Eye (tissue), 1 donor: ENCODE data around the gene NLK.
"Not testable (repeated sequence)": the region's sequence is repeated elsewhere in the genome, so short reads cannot be mapped to it uniquely, and the experiment has no call there.

ENCODE experiments used
- DNase-seq: peaks from one replicate; pipeline ENCODE4 v3.0.0-alpha.2; 2015

The NLK gene

DNA sequence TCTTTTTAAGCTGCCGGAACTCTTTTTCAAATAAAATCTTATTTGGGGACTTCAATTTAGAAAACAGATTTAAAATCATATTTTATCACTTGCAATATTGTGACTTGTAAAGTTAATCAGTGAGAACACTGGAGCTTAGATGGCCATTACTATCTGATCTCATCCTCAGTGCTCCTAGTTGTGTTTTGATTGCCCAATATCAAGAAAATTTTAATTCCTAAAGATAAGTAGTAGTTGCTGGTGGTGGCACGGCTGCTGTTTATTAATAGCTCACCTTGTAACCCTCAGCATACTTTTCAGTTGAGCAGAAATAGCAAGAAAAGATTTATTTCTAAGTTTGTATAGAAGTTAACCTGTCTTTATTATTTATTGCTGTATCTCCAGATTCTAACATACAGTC is 124.0 kb downstream of the NLK start:
- DNase-seq: no peak

DNA sequence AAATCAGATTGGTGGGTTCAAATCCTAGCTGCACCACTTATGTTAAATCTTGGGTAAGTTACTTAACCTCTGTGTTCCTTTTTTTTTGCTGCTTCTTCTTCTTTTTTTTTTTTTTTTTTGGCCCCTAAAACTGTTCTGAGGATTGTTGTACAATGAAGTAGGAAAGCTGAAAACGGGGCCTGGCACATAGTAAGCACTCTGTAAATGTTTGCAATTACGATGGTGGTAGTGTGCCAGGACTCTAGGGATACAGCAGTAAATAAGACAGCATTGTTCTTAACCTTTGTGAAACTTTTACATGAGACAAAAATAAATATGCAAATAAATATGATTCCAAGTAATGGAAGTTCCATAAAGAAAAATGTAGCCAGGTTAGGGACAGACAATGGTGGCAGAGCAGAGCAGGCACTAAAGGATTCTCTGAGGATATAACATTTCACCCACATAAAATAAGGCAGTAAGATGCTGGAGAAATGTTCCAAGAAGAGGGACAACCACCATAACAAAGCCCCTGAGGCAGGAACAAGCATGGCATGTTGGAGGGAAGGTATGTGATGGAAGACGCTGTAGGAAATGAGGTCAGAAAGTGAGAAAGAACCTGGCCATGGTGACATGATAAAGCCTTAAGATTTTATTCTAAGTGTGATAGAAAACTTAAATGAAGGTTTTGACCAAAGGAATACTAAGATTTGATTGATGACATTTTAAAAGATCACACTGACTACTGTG is 127.3 kb downstream of the NLK start:
- no peak for DNase-seq

DNA sequence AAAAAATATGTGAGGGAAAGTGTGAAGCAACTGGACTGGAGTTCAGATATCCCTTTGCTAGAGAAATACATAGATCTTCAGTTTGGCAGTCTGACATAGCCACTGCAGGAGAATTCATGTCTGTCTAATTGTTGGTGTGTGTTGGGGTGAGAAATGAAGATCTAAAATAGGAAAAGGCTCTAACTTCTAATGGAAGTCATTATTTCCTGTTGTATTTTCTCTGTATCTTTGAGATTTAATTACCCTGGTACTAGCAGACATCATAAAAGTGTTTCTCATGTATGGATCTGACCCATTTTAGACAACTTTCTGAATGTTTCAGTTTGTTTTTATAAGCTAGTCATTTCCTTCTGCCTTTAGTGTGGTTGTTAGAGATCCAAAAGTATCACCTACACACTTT is 128.3 kb downstream of the NLK start:
- no peak for DNase-seq

DNA sequence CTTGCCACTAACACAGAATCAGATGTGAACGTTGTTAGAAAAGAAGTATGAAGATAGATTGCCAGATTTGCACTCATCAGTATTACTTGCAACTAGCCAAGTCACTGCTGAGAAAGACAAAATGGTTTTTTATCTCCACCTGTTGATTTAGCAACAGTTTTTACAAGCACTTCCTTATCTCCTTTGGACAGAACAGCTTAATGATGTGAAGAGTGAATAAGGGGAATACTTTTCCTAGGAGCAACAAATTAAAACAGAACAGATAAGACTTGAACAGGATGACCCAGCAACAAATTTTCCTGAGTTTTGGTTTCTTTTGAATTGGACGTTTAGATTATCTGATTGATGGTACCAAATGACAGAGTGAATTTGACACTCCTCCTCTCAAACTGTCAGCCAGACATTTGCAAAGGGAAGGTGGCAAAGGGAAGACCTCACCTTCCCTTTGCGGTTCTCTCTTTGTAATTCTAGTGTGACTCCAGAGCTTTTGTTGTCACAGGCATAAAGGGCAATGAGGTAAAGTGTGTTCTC is 130.6 kb downstream of the NLK start:
- DNase-seq: no peak

DNA sequence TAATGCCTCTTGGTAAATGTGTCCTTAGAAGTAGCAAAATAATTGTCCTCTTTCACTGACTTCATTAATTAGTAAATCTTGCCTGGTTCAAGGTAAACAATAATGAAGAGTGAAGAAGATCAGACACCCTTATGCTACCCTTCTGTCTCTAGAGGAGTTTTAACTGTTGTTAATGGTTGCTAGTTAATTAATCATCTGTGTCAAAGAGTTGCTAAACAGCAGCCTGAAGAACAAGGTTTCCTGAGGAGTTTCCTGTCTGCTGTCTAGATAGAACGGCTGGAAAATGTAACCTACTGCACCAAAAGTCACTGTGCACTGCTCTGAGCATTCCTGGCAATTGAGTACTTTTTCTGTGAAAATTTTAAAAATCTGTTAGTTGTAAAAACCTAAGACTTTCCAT is 131.3 kb downstream of the NLK start:
- no peak for DNase-seq

DNA sequence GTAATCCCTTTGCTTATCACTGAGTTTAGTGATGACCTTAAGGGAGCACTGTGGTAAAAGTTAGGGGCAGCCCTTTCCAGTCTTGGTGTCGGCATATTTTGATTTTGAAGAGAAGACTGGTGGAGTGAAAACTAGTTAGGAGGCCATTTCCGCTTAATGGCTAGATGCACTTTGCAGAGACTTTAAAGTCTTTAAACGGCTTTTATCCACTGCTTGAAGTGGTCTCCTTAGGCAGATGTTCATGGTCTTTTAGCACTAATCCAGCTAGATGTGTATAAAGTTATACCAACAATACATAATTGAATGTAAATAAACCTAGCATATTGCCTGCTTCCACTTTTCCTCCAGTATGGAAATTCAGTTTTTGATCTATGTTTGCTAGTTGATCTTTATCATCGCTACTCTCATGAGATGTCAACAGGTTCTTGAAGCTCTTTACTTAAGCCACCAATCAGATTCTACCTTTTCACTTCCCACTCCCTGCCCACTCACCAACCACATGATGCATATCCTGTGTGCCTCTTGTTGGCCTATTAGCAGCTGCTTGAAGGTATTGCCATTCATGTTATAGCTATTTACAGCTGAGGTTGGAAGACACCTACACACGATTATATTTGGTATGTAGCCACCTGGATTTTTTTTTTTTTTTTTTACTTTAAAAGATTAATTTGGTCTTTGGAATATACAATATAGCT is 132.0 kb downstream of the NLK start:
- no peak for DNase-seq

DNA sequence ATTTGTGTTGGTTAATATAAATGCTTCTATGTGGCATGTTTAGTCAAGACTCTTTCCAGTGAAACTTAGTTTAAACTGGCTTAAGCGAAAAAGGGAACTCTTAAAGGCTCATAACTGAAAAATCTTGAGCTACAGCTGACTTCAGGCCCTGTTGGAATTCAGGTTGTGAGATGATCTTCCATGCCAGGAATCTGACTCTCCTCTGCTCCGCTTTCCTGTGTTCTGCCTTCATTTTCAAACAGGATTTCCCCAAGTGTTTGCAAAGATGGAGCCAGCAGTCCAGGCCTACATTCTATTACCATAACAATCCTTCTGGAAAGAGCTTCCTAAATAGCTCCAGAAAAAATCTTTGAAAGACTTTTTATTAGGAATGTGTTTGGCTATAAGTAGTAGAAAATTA is 134.9 kb downstream of the NLK start:
- no peak for DNase-seq

DNA sequence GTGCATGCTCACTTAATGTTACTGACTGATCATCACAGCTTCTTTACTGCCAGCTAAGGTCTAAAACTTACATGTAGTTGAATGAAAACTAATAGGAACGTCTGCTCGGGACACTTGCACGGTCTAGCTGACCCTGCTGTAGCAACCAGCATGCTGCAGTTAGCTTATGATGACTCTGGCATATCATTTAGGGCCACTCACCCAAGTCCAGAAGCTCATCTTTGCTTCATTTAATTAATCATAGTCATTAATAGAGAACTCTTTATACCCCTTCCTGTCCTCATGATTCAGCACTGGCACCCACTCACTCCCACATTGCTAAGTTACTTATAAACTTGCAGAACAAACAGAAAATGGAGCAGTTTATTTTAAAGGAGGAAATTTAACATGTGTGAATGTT is 136.3 kb downstream of the NLK start:
- no peak for DNase-seq

DNA sequence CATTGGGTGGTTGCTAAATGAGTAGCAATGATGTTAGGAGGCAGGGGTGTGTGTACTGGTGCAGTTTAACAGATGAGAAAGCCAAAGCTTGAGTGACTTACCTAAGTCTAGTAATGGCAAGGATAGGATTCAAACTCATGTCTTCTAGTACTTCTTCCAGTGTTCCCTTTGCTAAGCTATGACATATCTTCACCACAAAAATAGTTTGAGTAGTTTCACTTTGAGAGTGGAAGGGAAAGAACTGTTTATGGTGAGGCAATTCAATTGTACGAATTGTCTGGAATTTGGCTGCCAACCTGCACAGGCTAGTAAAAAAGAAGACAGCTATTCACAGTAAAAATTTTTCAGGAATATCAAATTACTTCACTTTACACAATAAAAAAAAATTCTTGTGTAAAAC is 138.0 kb downstream of the NLK start:
- DNase-seq: no peak

DNA sequence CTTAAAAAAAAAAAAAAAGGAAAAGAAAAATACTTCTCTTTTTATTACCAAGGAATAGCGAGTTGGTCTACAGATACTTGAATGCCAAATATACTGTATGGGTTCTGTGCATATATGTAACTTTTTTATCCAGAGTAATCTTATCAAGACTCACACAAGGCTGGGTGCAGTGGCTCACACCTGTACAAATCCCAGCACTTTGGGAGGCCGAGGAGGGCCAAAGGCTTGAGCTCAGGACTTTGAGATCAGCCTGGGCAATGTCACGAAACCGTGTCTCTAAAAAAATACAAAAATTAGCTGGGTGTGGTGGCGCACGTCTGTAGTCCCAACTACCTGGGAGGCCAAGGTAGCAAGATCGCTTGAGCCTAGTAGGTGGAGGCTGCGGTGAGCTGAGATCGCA is 139.1 kb downstream of the NLK start:
- DNase-seq: no peak

DNA sequence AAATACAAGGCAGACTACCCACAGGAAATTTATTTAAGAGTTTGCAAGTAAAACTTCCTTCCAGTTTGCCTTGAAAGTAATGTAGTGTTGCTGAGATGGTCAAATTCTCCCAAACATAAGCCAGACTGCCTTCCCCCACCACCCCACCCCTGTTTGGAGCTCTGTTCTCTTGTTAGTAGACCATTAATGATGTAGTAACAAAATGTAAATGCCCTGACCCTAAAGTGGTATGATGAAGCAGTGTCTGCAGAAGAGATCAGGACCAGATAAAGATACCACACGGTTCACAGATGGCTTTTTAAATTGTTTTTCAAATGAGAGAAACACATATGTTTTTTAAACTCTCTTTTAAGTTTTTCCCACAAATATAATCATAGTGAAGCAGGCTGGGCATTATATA is 140.1 kb downstream of the NLK start:
- no peak for DNase-seq

DNA sequence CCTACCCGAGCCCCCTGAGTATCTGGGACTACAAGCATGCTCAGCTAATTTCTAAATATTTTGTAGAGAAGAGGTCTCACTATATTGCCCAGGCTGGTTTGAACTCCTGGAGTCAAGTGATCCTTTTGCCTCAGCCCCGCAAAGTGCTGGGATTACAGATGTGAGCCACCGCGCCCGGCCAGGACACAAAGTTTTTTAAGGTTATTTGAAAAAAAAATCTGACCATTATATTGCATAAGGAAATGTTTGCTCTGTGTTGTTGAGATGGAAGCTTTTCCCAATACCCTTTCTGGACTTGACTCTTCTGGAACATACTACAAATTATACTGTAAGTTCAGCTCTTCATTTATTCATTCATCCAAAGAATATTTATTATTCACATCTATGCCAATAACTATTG is 143.2 kb downstream of the NLK start:
- DNase-seq: no peak

DNA sequence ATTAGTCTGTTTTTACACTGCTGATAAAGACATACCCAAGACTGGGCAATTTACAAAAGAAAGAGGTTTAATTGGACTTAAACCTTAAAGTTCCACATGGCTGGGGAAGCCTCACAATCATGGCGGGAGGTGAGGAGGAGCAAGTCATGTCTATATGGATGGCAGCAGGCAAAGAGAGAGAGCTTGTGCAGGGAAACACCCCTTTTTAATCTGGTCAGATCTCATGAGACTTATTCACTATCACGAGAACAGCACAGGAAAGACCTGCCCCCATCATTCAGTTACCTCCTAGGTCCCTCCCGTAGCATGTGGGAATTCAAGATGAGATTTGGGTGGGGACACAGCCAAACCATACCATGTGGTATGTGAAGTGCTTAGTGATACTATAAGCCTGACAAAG is 144.0 kb downstream of the NLK start:
- not testable (repeated sequence) for DNase-seq

DNA sequence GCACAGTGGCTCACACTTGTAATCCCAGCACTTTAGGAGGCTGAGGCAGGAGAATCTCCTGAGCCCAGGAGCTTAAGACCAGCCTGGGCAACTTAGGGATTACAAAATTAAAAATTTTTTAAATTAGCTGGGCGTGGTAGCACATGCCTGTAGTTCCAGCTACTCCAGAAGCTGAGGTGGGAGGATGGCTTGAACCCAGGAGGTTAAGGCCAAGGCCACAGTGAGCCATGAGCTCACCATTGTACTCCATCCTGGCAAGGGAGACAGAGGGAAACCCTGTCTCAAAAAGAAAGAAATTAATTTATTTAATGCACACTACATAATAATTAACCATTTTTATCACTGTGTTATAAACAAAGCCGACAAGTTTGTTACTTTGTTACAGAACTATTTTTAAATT is 145.5 kb downstream of the NLK start:
- DNase-seq: no peak

DNA sequence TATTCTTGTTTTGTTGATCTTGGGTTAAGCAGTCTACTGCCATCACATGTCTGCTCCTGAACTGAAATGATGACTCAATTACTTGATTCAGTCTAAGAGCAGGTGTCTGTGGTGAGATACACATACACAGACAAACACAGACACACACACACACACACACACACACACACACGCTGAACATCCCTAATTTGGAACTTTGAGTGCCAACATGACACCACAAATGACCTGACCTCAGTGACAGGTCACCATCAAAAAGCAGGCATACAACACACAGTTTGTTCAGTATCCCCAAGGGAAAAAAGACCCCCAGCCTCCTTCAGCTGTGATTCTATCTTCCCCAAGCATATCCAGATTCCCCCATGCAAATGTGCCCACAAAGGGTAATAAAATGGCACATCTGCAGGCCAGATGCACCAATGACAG is 146.4 kb downstream of the NLK start:
- DNase-seq: no peak

DNA sequence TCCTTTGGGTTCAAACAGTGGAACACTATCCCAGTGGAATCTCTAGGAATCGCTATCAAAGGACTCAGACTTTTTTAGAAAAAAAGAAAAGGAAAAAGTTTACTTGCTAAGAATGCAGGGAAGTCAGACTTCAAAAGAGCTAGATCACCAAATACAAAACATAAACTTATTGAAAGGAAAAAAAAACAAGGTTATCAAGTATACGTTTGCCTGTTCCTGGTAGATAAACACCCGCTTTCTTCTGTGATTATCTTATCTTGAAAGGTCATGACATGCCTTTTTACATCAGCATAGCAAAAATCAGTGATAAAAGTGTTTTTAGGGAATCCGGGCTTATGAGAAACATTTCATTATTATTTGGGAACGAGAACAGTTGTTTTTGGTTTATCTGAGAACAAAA is 147.2 kb downstream of the NLK start:
- DNase-seq: no peak

DNA sequence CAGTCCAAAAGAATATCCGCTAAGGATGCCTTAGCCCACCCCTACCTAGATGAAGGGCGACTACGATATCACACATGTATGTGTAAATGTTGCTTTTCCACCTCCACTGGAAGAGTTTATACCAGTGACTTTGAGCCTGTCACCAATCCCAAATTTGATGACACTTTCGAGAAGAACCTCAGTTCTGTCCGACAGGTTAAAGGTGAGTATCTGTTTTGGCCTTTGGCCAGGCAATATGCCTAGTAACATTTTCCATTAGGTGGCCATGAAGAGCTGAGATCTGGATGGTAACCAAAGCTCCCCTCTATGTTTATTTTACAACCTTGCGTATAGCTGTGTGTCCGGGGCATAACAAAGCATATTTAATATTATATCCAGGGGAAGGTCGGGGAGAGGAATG is 148.5 kb downstream of the NLK start:
- no peak for DNase-seq

DNA sequence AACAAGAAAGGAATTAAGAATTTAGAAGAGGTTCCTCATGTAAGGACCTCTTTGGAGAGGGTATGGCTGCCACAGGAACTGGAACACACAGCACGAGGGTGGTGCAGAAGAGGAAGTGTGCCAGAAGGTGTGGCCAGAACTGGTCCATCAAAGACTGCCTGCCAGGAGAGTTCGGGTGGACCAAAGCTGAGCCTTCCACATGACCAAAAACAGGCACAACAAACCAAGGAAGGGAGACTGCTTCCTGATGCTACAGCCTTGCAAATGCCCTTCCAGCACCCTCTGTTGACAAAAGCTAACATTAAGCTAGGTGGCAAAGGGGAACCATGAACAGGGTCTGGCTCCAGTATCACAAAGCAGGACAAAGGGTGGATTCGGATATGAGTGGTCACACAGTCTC is 150.8 kb downstream of the NLK start:
- no peak for DNase-seq

DNA sequence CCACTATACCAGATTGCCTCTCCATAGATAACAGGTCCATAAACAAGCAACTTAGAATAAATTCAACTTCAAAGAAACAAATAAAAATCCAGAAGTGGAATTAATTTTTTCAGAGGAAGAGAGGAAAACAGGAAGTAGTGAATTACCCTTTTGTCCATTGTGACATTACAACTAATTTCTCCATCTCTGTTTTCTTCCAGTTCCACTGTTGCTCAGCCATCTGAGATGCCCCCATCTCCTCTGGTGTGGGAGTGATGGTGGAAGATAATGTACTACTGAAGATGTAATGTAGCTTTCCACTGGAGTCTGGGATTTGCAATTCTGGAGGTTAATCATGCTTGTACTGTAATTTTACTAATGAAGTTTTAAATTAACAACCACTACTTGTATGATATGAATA is 151.9 kb downstream of the NLK start:
- no peak for DNase-seq

DNA sequence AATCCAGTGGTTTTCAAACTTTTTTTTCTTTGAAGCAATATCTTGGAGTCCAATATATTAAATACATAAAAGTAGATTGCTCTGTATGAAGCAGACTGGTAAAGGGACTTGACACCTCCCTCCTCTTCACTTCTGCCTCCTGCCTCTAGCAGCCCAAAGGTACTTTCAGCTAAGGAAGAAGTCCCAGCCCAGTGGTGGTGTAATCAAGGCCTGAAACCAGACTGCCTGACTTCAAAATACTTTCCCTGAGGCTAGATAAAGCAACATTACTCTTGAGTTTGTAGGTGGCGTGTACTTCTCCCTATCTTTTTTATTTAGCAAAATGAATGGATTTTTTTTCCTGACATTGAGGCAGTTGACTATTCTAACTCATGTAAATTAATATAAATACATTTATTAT is 154.2 kb downstream of the NLK start:
- DNase-seq: no peak

DNA sequence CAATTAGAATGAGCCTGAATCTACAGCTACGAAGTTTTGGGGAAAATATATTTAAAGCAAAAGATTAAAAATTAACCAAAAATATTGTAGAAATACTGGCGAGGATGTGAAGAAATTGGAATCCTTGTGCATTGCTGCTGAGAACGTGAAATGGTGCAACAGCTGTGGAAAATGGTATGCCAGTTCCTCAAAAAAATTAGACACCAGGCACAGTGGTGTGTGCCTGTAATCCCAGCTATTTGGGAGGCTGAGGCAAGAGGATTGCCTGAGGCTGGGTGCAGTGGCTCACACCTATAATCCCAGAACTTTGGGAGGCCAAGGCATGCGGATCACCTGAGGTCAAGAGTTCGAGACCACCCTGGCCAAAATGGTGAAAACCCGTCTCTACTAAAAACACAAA is 156.6 kb downstream of the NLK start:
- no peak for DNase-seq

DNA sequence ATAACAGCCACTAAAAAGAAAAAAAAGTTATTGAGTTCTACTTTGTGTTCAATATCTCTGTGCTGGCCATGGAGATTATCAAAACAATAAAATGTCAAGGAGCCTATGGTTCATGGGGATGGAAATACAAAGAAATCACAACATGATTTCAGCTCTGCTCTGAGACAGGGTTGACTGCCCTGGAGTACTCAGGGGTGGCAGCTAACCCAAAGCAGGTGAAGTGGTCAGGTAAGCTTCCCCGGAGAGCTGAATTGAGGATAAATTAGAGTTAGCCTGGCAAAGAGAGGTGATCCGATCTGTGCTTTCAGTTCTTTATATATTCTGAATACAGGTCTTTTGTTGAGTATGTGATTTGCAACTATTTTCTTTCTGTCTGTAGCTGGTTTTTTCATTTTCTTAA is 157.3 kb downstream of the NLK start:
- no peak for DNase-seq

DNA sequence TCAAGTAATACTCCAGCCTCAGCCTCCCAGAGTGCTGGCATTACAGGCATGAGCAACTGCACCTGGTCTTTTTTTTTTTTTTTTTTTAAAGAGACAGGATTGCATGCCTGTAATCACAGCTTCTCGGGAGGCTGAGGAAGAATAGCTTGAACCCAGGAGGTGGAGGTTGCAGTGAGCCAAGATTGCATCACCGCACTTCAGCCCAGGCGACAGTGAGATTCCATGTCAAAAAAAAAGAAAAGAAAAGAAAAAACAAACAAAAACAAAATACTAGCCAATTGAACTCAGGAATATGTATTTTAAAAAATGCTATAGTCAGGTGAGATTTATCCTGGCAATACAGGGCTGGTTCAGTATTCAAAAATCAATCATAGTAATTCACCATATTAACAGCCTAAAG is 158.8 kb downstream of the NLK start:
- no peak for DNase-seq

DNA sequence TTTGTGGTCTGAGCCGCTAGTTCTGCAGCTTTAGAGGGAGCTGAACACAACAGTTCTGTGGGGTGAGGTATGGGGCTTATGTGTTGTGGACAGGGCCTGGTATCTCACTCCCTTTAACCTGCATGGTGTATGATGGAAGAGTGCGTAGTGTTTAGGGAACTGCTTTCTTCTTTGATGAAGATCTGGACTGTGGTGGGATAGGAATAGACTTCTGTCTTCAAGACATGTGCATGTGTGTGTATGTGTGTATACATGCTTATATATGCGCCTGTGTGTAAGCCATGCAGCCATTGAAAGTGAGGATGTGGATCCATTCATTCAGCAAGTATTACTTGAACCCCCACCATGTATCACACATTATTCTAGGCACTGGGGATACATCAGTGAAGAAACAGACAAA is 161.8 kb downstream of the NLK start:
- no peak for DNase-seq

DNA sequence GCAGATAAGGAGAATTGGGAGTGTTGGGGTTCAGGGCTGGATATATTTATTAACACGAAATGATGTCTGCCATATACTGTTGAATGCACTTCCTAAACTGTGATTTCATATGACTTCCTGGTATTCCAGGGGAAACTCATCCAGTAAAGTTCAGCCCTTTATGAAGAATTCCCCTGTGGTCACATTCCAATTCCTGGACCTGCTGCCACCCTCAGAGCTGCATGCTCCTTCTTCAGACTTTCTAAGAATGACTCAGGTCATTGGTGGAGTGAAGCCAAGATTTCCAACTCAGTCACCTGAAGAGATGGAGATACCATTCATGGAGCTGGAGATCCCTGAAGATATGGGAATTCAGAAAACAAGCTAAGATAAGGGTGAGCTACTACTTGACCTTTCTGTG is 162.3 kb downstream of the NLK start:
- no peak for DNase-seq
